Nephron (organoid): ENCODE measurements around the gene SIX3.

ENCODE experiments used
- H3K27ac Mint-ChIP-seq, 3 experiments: 2 replicates each; pipeline ENCODE4 v1.8.0; 2020; ENCODE audit warnings: mixed read lengths in 3 of 3, mild to moderate bottlenecking in 2 of 3, moderate library complexity in 1 of 3
- H3K27me3 Mint-ChIP-seq: 2 replicates; pipeline ENCODE4 v1.8.0; 2021; ENCODE audit warnings: low read depth, mild to moderate bottlenecking, moderate library complexity, mixed read lengths
- H3K36me3 Mint-ChIP-seq: 2 replicates; pipeline ENCODE4 v1.8.0; 2020; ENCODE audit warnings: low read depth, mixed read lengths
- H3K4me1 Mint-ChIP-seq: 2 replicates; pipeline ENCODE4 v1.8.0; 2020; ENCODE audit warnings: mixed read lengths
- H3K4me3 Mint-ChIP-seq, 3 experiments: 2 replicates each; pipeline ENCODE4 v1.8.0; 2020; ENCODE audit warnings: mild to moderate bottlenecking in 3 of 3, mixed read lengths in 3 of 3, moderate library complexity in 2 of 3
- H3K9me3 Mint-ChIP-seq: 2 replicates; pipeline ENCODE4 v1.8.0; 2020; ENCODE audit warnings: mixed read lengths
- TF ChIP-seq, protein P1 (sequence below), 3 experiments: fragments of 200-600 bp; sonication (generic); IDR thresholded peaks; one replicate each; pipeline ENCODE4 v1.5.0; 2021; ENCODE audit warnings: antibody characterized with exemption in 3 of 3; ENCODE audit not compliant: unreplicated experiment in 3 of 3

The SIX3 gene

DNA sequence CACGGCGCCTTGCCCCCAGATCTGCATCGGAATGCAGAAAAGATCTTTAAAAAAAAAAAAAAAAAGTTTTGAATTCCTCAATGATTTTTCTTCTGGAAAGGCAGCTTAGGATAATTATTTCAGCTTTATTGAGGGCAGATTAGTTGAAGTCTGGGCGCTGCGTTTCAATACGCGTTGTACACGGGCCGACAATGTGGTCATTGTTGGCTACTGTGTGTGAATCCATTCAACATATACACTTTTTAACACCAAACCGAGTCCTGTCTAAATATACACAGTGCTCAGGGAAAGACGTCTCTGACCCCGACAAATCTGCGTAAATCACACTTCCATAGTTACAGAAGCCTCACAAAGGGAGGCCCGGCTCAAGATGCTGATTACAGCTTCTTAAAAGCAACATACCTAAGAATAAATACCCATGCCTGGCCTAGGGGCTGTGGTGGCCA, 1.4 kb upstream of the SIX3 start:
- Mint-ChIP-seq H3K4me1 (peaks cover 30% of the 10 kb centered on the region), H3K9me3 (no peaks in the 10 kb centered on the region), H3K27me3 (peaks cover 96% of the 10 kb centered on the region), H3K36me3 (no peaks in the 10 kb centered on the region), H3K27ac (no peak overlapping the region), H3K4me3 (peak overlapping the region; percentile 9 to 53 (median 46))
- TF ChIP-seq, protein P1, sequence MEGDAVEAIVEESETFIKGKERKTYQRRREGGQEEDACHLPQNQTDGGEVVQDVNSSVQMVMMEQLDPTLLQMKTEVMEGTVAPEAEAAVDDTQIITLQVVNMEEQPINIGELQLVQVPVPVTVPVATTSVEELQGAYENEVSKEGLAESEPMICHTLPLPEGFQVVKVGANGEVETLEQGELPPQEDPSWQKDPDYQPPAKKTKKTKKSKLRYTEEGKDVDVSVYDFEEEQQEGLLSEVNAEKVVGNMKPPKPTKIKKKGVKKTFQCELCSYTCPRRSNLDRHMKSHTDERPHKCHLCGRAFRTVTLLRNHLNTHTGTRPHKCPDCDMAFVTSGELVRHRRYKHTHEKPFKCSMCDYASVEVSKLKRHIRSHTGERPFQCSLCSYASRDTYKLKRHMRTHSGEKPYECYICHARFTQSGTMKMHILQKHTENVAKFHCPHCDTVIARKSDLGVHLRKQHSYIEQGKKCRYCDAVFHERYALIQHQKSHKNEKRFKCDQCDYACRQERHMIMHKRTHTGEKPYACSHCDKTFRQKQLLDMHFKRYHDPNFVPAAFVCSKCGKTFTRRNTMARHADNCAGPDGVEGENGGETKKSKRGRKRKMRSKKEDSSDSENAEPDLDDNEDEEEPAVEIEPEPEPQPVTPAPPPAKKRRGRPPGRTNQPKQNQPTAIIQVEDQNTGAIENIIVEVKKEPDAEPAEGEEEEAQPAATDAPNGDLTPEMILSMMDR (IDR thresholded peaks at IDR 0.05; ENCODE audit: unreplicated experiment in 3 of 3): no peak

DNA sequence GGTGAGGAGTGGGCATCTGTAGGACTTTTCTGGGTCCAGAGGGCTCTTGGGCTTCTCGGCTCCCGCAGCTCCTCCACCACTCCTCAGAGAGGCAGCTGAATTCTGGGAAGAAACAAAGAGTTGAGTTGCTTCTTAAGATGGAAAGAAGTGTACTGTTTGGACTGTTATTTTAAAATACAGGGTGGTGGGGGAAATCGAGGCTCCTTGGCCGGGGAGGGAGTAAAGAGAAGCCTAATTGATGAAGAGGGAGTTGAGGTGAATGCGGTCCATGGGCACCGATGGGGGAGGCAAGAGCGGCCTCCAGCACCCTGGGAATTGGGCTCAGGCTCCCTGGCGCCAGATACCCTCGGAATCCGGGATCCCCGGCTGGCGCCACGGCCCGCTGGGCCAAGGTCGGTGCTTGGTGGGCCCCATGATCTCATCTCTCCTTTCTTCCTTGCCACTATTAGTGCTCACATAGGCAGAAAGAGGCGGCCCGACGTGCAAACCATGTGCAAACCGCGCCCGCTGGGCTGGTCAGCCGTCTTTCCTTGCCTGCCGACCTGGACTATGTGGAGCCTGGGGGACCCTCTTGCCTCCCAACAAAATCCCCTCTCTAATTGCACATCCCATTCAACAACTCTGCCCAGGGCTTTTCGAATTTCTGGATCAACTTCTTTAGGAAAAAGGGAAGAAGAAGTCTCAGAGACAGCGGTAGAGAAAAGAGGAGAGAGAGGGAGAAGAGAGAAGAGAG, 604 bp upstream of the SIX3 start:
- no peaks in the 10 kb centered on the region for H3K9me3 Mint-ChIP-seq
- H3K27ac Mint-ChIP-seq: no peak overlapping the region
- peaks cover 96% of the 10 kb centered on the region for H3K27me3 Mint-ChIP-seq
- TF ChIP-seq, protein P1 (IDR thresholded peaks at IDR 0.05; ENCODE audit: unreplicated experiment in 3 of 3): no peak
- H3K36me3 Mint-ChIP-seq: no peaks in the 10 kb centered on the region
- peaks cover 30% of the 10 kb centered on the region for H3K4me1 Mint-ChIP-seq
- H3K4me3 Mint-ChIP-seq: peak overlapping the region; percentile 34 to 64 (median 56)

DNA sequence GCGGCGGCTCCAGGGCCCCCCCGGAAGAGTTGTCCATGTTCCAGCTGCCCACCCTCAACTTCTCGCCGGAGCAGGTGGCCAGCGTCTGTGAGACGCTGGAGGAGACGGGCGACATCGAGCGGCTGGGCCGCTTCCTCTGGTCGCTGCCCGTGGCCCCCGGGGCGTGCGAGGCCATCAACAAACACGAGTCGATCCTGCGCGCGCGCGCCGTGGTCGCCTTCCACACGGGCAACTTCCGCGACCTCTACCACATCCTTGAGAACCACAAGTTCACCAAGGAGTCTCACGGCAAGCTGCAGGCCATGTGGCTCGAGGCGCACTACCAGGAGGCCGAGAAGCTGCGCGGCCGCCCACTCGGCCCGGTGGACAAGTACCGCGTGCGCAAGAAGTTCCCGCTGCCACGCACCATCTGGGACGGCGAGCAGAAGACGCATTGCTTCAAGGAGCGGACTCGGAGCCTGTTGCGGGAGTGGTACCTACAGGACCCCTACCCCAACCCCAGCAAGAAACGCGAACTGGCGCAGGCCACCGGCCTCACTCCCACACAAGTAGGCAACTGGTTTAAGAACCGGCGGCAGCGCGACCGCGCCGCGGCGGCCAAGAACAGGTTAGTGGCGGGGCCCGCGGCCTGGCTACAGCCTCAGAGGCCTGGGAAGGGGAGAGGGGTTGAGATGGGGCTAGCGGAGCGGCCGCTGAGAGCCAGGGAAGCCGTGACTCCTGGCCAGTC, 965 bp downstream of the SIX3 start:
- no peaks in the 10 kb centered on the region for H3K9me3 Mint-ChIP-seq
- no peaks in the 10 kb centered on the region for H3K36me3 Mint-ChIP-seq
- peak overlapping the region; percentile 17 to 25 (median 22) for H3K4me3 Mint-ChIP-seq
- TF ChIP-seq, protein P1 (IDR thresholded peaks at IDR 0.05; ENCODE audit: unreplicated experiment in 3 of 3): no peak
- H3K27me3 Mint-ChIP-seq: peaks cover 96% of the 10 kb centered on the region
- H3K27ac Mint-ChIP-seq: no peak overlapping the region
- peaks cover 30% of the 10 kb centered on the region for H3K4me1 Mint-ChIP-seq

DNA sequence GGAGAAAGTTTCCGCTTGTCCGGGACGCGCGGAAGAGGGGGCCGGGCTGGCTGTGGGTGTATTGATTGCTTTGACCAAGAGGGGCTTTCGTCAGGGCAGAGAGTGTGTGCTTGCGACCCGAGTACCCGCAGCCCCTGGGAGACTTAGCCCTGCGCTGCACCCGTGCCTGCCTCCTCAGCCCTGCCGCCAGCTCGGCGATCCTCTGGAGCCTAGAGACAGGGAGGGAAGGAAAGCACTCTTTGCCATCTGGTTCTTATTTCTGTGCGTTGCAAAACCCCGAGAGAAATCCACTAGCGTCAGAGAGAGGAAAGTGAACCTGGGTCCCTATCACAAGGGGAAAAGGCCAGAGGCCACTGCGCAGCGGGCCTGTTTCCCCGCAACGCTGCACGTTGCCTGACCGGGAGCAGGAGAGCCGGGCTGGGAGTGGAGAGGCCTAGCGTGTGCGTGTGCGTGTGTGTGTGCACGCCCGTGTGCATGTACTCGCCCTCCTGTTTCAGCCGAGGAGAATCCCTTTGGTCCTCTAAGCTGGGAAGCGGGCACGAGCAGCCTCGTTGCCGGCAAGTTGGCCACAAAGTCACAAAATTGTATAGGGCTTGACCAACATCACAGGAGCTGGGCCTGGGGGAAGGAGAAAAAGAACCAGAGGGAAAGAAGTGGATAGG, 1.7 kb downstream of the SIX3 start:
- no peak overlapping the region for H3K27ac Mint-ChIP-seq
- peaks cover 96% of the 10 kb centered on the region for H3K27me3 Mint-ChIP-seq
- H3K4me1 Mint-ChIP-seq: peaks cover 30% of the 10 kb centered on the region
- H3K36me3 Mint-ChIP-seq: no peaks in the 10 kb centered on the region
- peak overlapping the region; percentile 11 to 25 (median 17) for H3K4me3 Mint-ChIP-seq
- TF ChIP-seq, protein P1 (IDR thresholded peaks at IDR 0.05; ENCODE audit: unreplicated experiment in 3 of 3): no peak
- H3K9me3 Mint-ChIP-seq: no peaks in the 10 kb centered on the region

DNA sequence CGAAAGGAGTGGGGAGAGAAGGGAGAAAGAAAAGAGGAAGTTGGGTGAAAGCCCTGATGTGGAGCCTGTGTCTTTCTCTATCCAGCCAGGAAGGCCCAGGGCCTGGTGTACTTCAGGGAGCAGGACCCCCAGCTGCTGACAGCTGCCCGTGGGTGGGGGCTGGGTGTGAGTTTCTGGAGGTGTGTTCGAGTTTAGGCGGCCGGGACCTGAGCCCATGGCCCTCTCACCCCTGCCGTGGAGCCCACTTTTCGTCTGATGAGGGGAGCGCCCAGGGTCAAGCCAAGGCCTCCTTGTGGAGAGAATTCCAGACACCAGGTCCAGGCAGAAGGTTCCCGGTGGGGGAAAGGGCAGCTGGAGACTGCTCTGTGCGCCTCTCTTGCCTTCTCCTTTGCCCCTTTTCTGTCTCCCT, 2.2 kb downstream of the SIX3 start:
- Mint-ChIP-seq H3K27me3 (peaks cover 96% of the 10 kb centered on the region), H3K36me3 (no peaks in the 10 kb centered on the region), H3K9me3 (no peaks in the 10 kb centered on the region), H3K4me3 (peak overlapping the region in 1 of 3 experiments; percentile 48), H3K4me1 (peaks cover 30% of the 10 kb centered on the region), H3K27ac (no peak overlapping the region)
- TF ChIP-seq, protein P1 (IDR thresholded peaks at IDR 0.05; ENCODE audit: unreplicated experiment in 3 of 3): no peak
